GM10847 (cell line): ENCODE results near the gene UFD1.
A peak's percentile ranks its signal among the peaks of the same experiment; 100 is the strongest.

Experiments
- POLR2A ChIP-seq: IDR thresholded peaks from 2 replicates; pipeline ENCODE4 v1.6.1; 2011; ENCODE audit not compliant: insufficient read length; ENCODE audit errors: extremely low read depth

UFD1 gene

GRCh38 chr22:19434829-19435580 lies 44.0 kb downstream of the UFD1 start:
- no peak for TF ChIP-seq POLR2A

- TF ChIP-seq POLR2A = no peak
Observed at GRCh38 chr22:19434401-19434800, 44.6 kb downstream of the UFD1 start.

- peak; percentile 95 for TF ChIP-seq POLR2A
Observed at GRCh38 chr22:19432133-19432851, 46.7 kb downstream of the UFD1 start, which contains the start of gene MRPL40. TSS of gene MRPL40 (plus strand) at chr22:19432545. CDS start at chr22:19432555, 10 bp downstream.

GRCh38 chr22:19431649-19432132 lies 47.3 kb downstream of the UFD1 start, which contains the start of gene HIRA:
TSS of gene HIRA (minus strand) at chr22:19431733. CDS start at chr22:19431476, 257 bp downstream.
- peak; percentile 49 for TF ChIP-seq POLR2A

GRCh38 chr22:19430890-19431541 lies 48.0 kb downstream of the UFD1 start:
- no peak for TF ChIP-seq POLR2A

- TF ChIP-seq POLR2A = no peak
Observed at GRCh38 chr22:19429950-19430889, 48.8 kb downstream of the UFD1 start.

- no peak for TF ChIP-seq POLR2A
Observed at GRCh38 chr22:19424186-19424500, 54.9 kb downstream of the UFD1 start.

GRCh38 chr22:19422440-19423301 lies 56.3 kb downstream of the UFD1 start:
- no peak for TF ChIP-seq POLR2A

- TF ChIP-seq POLR2A = no peak
Observed at GRCh38 chr22:19420321-19420720, 58.7 kb downstream of the UFD1 start.

GRCh38 chr22:19419464-19420178 lies 59.4 kb downstream of the UFD1 start:
- no peak for TF ChIP-seq POLR2A

- no peak for TF ChIP-seq POLR2A
Observed at GRCh38 chr22:19419086-19419463, 59.9 kb downstream of the UFD1 start.

GRCh38 chr22:19412923-19413322 lies 66.1 kb downstream of the UFD1 start:
- no peak for TF ChIP-seq POLR2A

- TF ChIP-seq POLR2A = no peak
Observed at GRCh38 chr22:19412478-19412877, 66.5 kb downstream of the UFD1 start.
